T-cell (primary cell): ENCODE results near the gene EPHA8. TPM values are rescaled to one million over a fixed set of nuclear protein-coding genes. Genes with fewer than 3 reads are reported as not detected.

ENCODE experiments used
- ATAC-seq, 4 experiments: fragments of 200-7000 bp in 3 of 4; fragments of 150-1000 bp in 1 of 4; cut with Tn5 transposase; replicated peaks in 1 of 4; 1 replicate in 3 of 4; 2 replicates in 1 of 4; pipeline ENCODE4 v1.10.0; 2021; ENCODE audit warnings: moderate library complexity in 3 of 4, mild to moderate bottlenecking in 2 of 4, moderate number of reproducible peaks in 1 of 4
- CTCF ChIA-PET, 2 donors: fragments of 300-600 bp; sonication (Branson Sonifier 250); formaldehyde crosslinking; loops; one replicate each; lab custom pipeline; 2022; ENCODE audit warnings: antibody characterized with exemption in 2 of 2; lab: Charles Lee
- POLR2A ChIA-PET, 2 donors: fragments of 300-600 bp; sonication (Branson Sonifier 250); formaldehyde crosslinking; loops; one replicate each; lab custom pipeline; 2022; ENCODE audit warnings: antibody characterized with exemption in 2 of 2; lab: Charles Lee
- DNase-seq, 35 experiments: peaks; one replicate each; pipeline versions ENCODE4 v3.0.0 to v3.0.0-alpha.2; 2013 to 2023
- H3K27ac ChIP-seq: one replicate; pipeline ENCODE4 v1.5.1; 2013; ENCODE audit warnings: low read length
- H3K27me3 ChIP-seq, 2 experiments: replicated peaks in 1 of 2; 1 replicate in 1 of 2; 2 replicates in 1 of 2; pipeline versions ENCODE4 v1.6.1 to v1.7.0; 2013; ENCODE audit warnings: low read length in 1 of 2, mixed read lengths in 1 of 2; ENCODE audit not compliant: control insufficient read depth in 2 of 2, insufficient read depth in 2 of 2; ENCODE audit errors: extremely low read depth in 1 of 2
- H3K36me3 ChIP-seq, 2 donors: 1 replicate in 1 of 2; 2 replicates in 1 of 2; pipeline versions ENCODE4 v1.6.1 to v1.7.0; 2013; ENCODE audit warnings: low read length in 1 of 2; ENCODE audit not compliant: control insufficient read depth in 2 of 2, insufficient read depth in 1 of 2; ENCODE audit errors: extremely low read depth in 1 of 2
- H3K4me1 ChIP-seq, 2 experiments: 1 replicate in 1 of 2; 2 replicates in 1 of 2; pipeline versions ENCODE4 v1.6.1 to v1.7.0; 2013; ENCODE audit warnings: low read length in 2 of 2, mixed read lengths in 1 of 2; ENCODE audit not compliant: insufficient read depth in 2 of 2, control insufficient read depth in 1 of 2; ENCODE audit errors: extremely low read depth in 1 of 2
- H3K4me3 ChIP-seq, 2 donors: 1 replicate in 1 of 2; 2 replicates in 1 of 2; pipeline versions ENCODE4 v1.5.1 to v1.7.0; 2013; ENCODE audit warnings: mild to moderate bottlenecking in 2 of 2, low read length in 1 of 2, moderate library complexity in 1 of 2; ENCODE audit not compliant: control insufficient read depth in 1 of 2; ENCODE audit errors: extremely low read depth in 1 of 2
- H3K9me3 ChIP-seq: 2 replicates; pipeline ENCODE4 v1.7.0; 2013
- H3K27ac Mint-ChIP-seq, 2 donors: one replicate each; pipeline ENCODE4 v1.8.0; 2020 to 2021; ENCODE audit warnings: mild to moderate bottlenecking in 2 of 2, mixed read lengths in 2 of 2
- H3K27me3 Mint-ChIP-seq, 2 donors: one replicate each; pipeline ENCODE4 v1.8.0; 2021 to 2022; ENCODE audit warnings: mixed read lengths in 2 of 2
- H3K36me3 Mint-ChIP-seq: one replicate; pipeline ENCODE4 v1.8.0; 2021; ENCODE audit warnings: mixed read lengths
- H3K4me1 Mint-ChIP-seq, 3 donors: one replicate each; pipeline ENCODE4 v1.8.0; 2020 to 2022; ENCODE audit warnings: mixed read lengths in 3 of 3, mild to moderate bottlenecking in 1 of 3
- H3K4me3 Mint-ChIP-seq, 3 donors: one replicate each; pipeline ENCODE4 v1.8.0; 2020 to 2022; ENCODE audit warnings: mild to moderate bottlenecking in 3 of 3, mixed read lengths in 3 of 3, moderate library complexity in 3 of 3
- H3K9me3 Mint-ChIP-seq, 3 donors: one replicate each; pipeline ENCODE4 v1.8.0; 2020 to 2022; ENCODE audit warnings: mixed read lengths in 3 of 3
- WGBS: methylation state at CpG from one replicate; pipeline ENCODE4 v1.1.5; 2013; ENCODE audit warnings: missing lambda C conversion rate; ENCODE audit not compliant: insufficient coverage; 5-methylcytosine and 5-hydroxymethylcytosine counted together
- total RNA-seq, 35 experiments: library from RNA in 6 of 35; stranded (reverse) in 6 of 35; fragments of 120-200 nt in 1 of 35; gene quantifications; one replicate each; pipeline versions ENCODE4 v1.2.1 to v1.2.4 and lab custom pipeline; 2013 to 2026

Gene EPHA8
- total RNA-seq, 5 donors from 2014 or later (not counting 1 experiment from before 2014, with no cell fraction given), result 0.09 to 0.15 TPM; not detected in 3

DNA sequence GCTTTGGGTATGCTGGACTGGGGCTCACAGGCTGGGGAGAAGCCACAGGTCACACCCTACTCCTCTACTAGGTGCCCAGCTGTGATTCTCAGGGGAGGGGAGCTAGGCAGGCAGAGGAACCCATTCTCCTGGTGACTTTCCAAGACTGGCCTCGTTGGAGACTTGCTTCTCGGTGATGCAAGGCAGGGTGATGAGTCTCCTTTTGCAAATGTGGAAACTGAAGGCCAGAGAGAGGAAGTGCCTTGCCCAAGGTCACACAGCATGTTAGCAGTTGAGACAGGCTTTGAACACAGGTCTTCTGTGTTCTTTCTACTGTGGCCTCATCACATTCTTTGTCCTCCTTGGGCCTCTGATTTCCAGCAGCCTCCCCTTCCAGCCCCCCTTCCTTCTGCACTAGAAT lies 52.6 kb downstream of the EPHA8 start:
- Histone ChIP-seq H3K4me3 (no peak overlapping the region), H3K9me3 (no peaks in the 10 kb centered on the region), H3K27ac (no peak overlapping the region), H3K4me1 (no peaks in the 10 kb centered on the region), H3K36me3 (no peaks in the 10 kb centered on the region), H3K27me3 (peaks cover 0 to 72% of the 10 kb centered on the region in 2 experiments)
- no peaks in the 10 kb centered on the region for H3K9me3 Mint-ChIP-seq
- CTCF ChIA-PET, result no interaction called here
- ATAC-seq (no peak), DNase-seq (no peak)
- H3K4me3 Mint-ChIP-seq, result no peak overlapping the region
- WGBS, result 71% methylated on average over 2 of the region's 2 CpGs
- H3K36me3 Mint-ChIP-seq, result no peaks in the 10 kb centered on the region
- no peak overlapping the region for H3K27ac Mint-ChIP-seq
- peaks cover 37 to 48% of the 10 kb centered on the region in 2 donors for H3K27me3 Mint-ChIP-seq
- H3K4me1 Mint-ChIP-seq, result no peaks in the 10 kb centered on the region
- POLR2A ChIA-PET, result no interaction called here

DNA sequence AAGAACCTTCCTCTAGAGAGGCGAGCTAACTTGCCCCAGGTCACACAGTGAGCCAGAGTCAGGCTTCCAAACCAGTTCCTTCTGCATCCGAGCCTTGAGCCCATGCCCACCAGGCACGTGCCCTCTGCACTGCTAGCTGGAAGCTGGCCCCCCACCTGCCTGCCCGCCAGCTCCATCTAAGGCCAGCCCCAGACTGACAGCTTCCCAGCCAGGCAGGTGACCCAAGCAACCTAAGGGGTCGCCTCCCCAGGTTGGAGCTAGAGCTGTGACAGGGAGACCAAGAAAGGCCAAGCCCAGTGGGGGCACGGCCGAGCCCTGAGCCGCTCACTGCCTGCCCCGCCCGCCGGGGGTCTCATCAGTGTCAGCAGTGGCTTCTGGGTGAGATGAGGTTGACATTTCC lies 53.3 kb downstream of the EPHA8 start:
- DNase-seq (no peak), ATAC-seq (no peak)
- peaks cover 0 to 75% of the 10 kb centered on the region in 2 experiments for H3K27me3 ChIP-seq
- no peak overlapping the region for H3K4me3 ChIP-seq
- H3K27ac ChIP-seq, result no peak overlapping the region
- POLR2A ChIA-PET, result no interaction called here
- CTCF ChIA-PET, result no interaction called here
- no peaks in the 10 kb centered on the region for H3K4me1 ChIP-seq
- no peaks in the 10 kb centered on the region for H3K9me3 ChIP-seq
- H3K36me3 Mint-ChIP-seq, result no peaks in the 10 kb centered on the region
- H3K27ac Mint-ChIP-seq, result no peak overlapping the region
- H3K4me1 Mint-ChIP-seq, result no peaks in the 10 kb centered on the region
- H3K4me3 Mint-ChIP-seq, result no peak overlapping the region
- WGBS, result 51% methylated on average over 7 of the region's 11 CpGs
- H3K9me3 Mint-ChIP-seq, result no peaks in the 10 kb centered on the region
- peaks cover 34 to 47% of the 10 kb centered on the region in 2 donors for H3K27me3 Mint-ChIP-seq
- no peaks in the 10 kb centered on the region for H3K36me3 ChIP-seq

DNA sequence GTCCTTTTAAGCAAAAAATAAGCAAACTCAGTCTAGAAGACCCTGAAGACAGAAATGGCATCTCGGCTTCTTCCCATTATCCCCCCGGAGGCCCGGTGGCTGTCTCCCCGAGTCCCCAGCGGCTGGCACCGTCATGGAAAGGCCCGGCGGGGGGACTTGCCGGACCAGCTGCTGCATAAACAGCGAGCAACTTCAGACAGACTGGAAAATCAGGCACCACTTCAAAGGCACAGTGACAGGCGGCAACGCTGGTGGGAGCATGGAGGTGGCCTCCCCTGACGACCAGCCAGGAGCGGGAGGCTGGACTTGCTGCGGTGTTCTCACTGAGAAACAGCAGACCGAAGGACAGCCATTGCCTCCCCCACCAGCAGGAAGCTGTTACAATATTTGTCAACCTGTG lies 54.8 kb downstream of the EPHA8 start:
- no peak overlapping the region for H3K27ac ChIP-seq
- Mint-ChIP-seq H3K27ac (no peak overlapping the region), H3K9me3 (no peaks in the 10 kb centered on the region), H3K27me3 (peaks cover 38 to 57% of the 10 kb centered on the region in 2 donors), H3K4me1 (no peaks in the 10 kb centered on the region), H3K4me3 (no peak overlapping the region), H3K36me3 (no peaks in the 10 kb centered on the region)
- POLR2A ChIA-PET, result no interaction called here
- no peak for DNase-seq
- H3K27me3 ChIP-seq, result peaks cover 0 to 73% of the 10 kb centered on the region in 2 experiments
- H3K36me3 ChIP-seq, result no peaks in the 10 kb centered on the region
- H3K9me3 ChIP-seq, result no peaks in the 10 kb centered on the region
- H3K4me3 ChIP-seq, result no peak overlapping the region
- H3K4me1 ChIP-seq, result no peaks in the 10 kb centered on the region
- WGBS, result 61% methylated on average over 12 of the region's 16 CpGs
- ATAC-seq, result no peak
- CTCF ChIA-PET, result no interaction called here

DNA sequence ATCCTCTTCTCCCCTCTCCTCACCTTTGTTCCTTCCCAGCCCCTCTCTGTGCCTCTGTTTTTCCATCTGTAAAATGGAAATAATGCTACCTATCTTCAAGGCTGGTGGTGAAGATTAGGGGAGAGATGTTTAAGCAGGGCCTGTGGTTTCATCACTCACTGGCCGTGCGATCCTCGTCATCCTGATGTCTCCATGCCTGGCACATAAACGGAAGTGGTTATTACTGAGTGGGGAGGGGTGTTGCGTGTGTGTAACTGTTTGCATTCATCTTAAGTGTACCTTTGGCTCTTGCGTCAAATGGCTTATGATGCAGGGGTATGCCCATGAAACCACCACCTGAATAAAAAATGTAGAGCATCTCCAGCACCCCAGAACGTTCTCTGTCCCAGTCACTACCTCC lies 56.0 kb downstream of the EPHA8 start:
- Mint-ChIP-seq H3K27ac (no peak overlapping the region), H3K9me3 (no peaks in the 10 kb centered on the region), H3K4me3 (no peak overlapping the region), H3K27me3 (peaks cover 40 to 58% of the 10 kb centered on the region in 2 donors), H3K4me1 (no peaks in the 10 kb centered on the region), H3K36me3 (no peaks in the 10 kb centered on the region)
- Histone ChIP-seq H3K4me3 (no peak overlapping the region), H3K27ac (no peak overlapping the region), H3K27me3 (peaks cover 0 to 64% of the 10 kb centered on the region in 2 experiments), H3K9me3 (no peaks in the 10 kb centered on the region), H3K36me3 (no peaks in the 10 kb centered on the region), H3K4me1 (no peaks in the 10 kb centered on the region)
- ATAC-seq (no peak), DNase-seq (no peak)
- ChIA-PET POLR2A (no interaction called here), CTCF (no interaction called here)
- 71% methylated on average over 4 of the region's 7 CpGs for WGBS

DNA sequence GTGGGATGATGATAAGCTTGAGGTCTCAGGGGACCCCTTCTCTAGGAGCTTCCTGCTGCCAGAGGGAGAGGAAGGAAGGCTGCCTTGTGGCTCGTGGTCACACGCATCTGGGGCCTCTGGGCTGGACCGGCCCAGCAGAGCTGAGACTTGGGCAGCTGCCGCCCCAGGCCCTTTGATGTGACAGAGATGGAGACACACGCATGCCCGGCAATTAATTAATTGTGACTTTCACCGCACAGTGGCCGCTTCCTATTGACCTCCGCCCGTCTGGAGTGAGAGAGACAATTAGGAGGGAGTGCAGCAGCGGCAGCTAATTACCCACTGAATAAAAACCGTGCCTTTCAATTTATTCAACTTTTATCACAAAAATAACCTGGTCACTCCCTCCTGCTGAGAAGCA lies 56.5 kb downstream of the EPHA8 start:
- Mint-ChIP-seq H3K27ac (no peak overlapping the region), H3K36me3 (no peaks in the 10 kb centered on the region), H3K27me3 (peaks cover 37 to 59% of the 10 kb centered on the region in 2 donors), H3K4me3 (no peak overlapping the region), H3K9me3 (no peaks in the 10 kb centered on the region), H3K4me1 (no peaks in the 10 kb centered on the region)
- no peak overlapping the region for H3K27ac ChIP-seq
- no peak overlapping the region for H3K4me3 ChIP-seq
- CTCF ChIA-PET, result no interaction called here
- ATAC-seq, result no peak
- DNase-seq, result no peak
- H3K36me3 ChIP-seq, result no peaks in the 10 kb centered on the region
- peaks cover 0 to 62% of the 10 kb centered on the region in 2 experiments for H3K27me3 ChIP-seq
- POLR2A ChIA-PET, result no interaction called here
- WGBS, result 22% methylated on average over 5 of the region's 12 CpGs
- no peaks in the 10 kb centered on the region for H3K9me3 ChIP-seq
- H3K4me1 ChIP-seq, result no peaks in the 10 kb centered on the region

DNA sequence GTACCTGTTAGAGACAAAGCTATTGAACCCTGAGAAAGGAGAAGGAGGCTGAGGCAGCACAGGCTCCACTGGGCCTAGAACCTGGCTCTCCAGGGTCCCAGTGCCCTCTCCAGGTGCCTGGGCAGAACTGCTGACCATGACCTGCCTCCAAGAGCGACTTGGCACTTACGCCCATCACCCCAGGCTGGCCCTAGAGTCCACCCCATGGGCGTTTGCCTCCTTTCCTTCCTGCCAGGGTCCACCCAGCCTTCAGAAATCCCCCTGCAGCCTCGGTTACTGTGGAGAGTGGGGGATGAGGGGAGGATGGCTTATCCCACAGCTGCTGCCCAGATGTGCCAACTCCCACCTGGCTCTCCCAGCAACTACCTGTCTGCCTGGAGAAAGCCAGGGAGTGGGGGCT lies 58.5 kb downstream of the EPHA8 start:
- DNase-seq (no peak), ATAC-seq (no peak)
- ChIA-PET CTCF (no interaction called here), POLR2A (no interaction called here)
- H3K4me1 Mint-ChIP-seq, result no peaks in the 10 kb centered on the region
- H3K9me3 Mint-ChIP-seq, result no peaks in the 10 kb centered on the region
- H3K36me3 Mint-ChIP-seq, result no peaks in the 10 kb centered on the region
- H3K4me3 ChIP-seq, result no peak overlapping the region
- H3K27me3 Mint-ChIP-seq, result peaks cover 34 to 64% of the 10 kb centered on the region in 2 donors
- peaks cover 2 to 68% of the 10 kb centered on the region in 2 experiments for H3K27me3 ChIP-seq
- no peak overlapping the region for H3K27ac Mint-ChIP-seq
- H3K4me1 ChIP-seq, result no peaks in the 10 kb centered on the region
- H3K4me3 Mint-ChIP-seq, result no peak overlapping the region
- no peaks in the 10 kb centered on the region for H3K36me3 ChIP-seq
- H3K9me3 ChIP-seq, result no peaks in the 10 kb centered on the region
- whole genome bisulfite sequencing, result no CpG with 5 or more reads among the region's 4 CpGs
- no peak overlapping the region for H3K27ac ChIP-seq
